GM18951 (cell line): ENCODE measurements around the gene CCDC57.
A peak's percentile ranks its signal among the peaks of the same experiment; 100 is the strongest.

Experiments
- POLR2A ChIP-seq: IDR thresholded peaks from 4 replicates; pipeline ENCODE4 v1.6.1; 2011; ENCODE audit warnings: mild to moderate bottlenecking; ENCODE audit not compliant: insufficient read length, insufficient read depth; ENCODE audit errors: extremely low read depth
- in situ Hi-C: fragments of 300-500 bp; cut with MboI; formaldehyde crosslinking; loops from one replicate; pipeline ENCODE4 v1.12.0; 2022; ENCODE audit warnings: low sequenced_read_pairs, mixed read lengths, inconsistent platforms; ENCODE audit not compliant: unreplicated experiment

CCDC57 gene

GRCh38 chr17:82235056-82235774, 22.6 kb upstream of the CCDC57 start:
- no peak for TF ChIP-seq POLR2A
- in situ Hi-C loops = no loop called here

GRCh38 chr17:82234211-82235055, 21.8 kb upstream of the CCDC57 start:
- no peak for TF ChIP-seq POLR2A
- in situ Hi-C loops = no loop called here

GRCh38 chr17:82232876-82233785, 20.5 kb upstream of the CCDC57 start:
- in situ Hi-C loops = no loop called here

GRCh38 chr17:82232322-82232820, 19.7 kb upstream of the CCDC57 start:
- no peak for TF ChIP-seq POLR2A
- in situ Hi-C loops = no loop called here

More at GRCh38 chr17:82232876-82233785, 20.5 kb upstream of the CCDC57 start:
- no peak for TF ChIP-seq POLR2A

GRCh38 chr17:82231562-82232321, 19.1 kb upstream of the CCDC57 start:
- in situ Hi-C loops = no loop called here
- TF ChIP-seq POLR2A = no peak

DNA sequence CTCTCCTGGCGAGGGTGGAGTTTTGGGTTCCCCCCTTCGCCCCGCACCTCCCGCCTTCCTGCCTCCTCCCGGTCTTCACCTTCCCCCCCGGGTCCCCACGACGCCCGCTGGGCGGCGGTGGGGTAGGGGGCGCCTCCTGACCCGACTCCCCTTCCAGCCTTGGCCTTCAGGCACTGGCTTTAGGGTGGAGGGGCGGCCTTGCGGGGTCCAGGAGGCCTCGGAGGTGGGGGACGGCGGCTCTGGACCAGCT, 18.6 kb upstream of the CCDC57 start:
- in situ Hi-C loops = no loop called here
- TF ChIP-seq POLR2A = no peak

- in situ Hi-C loops = no loop called here
- TF ChIP-seq POLR2A = no peak
These were observed 18.1 kb upstream of the CCDC57 start for GRCh38 chr17:82230609-82231311.

DNA sequence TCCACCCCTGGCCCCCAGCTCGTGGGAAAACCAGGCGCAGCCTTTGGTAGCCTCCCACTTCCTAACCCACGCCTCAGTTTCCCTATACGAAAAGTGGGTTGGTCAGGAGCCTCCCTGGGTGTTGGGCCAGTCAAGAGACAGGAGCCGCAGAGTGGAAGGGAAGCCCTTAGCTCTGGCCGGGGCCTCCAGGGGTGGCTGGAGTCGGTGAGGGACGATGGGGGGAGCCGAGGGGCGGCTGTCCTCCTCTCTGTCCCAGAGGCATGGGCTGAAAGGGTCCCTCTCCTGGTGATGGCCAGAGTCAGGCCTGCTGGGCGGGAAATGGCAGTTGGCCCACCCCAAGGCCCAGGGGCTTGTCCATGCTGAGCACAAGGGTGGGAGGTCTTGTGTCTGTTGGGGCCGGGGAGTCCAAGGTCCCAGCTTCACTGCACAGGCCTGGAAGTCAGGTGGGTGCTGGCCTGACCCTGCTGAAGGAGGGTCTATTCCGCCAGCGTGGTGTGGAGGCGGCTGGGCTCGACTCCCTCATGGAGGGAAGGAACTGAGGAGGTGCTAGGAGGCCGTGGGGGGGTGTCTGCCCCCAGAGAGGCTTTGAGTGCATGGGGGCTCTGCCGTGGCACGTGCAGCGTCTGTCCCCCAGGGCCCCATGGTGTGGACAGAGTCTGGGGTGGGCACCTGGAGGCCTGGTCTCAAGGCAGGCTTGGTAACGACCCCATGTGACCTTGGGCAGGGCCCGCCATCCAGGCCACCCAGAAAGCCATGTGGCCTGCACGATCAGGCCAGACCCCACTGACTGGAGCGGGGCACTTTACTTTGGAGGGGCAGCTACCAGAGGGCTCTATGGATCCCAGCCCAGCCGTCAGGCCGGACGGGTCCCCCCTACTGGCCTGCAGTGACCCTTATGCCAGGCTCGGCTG, 17.3 kb upstream of the CCDC57 start:
- in situ Hi-C loops = no loop called here
- TF ChIP-seq POLR2A = no peak

DNA sequence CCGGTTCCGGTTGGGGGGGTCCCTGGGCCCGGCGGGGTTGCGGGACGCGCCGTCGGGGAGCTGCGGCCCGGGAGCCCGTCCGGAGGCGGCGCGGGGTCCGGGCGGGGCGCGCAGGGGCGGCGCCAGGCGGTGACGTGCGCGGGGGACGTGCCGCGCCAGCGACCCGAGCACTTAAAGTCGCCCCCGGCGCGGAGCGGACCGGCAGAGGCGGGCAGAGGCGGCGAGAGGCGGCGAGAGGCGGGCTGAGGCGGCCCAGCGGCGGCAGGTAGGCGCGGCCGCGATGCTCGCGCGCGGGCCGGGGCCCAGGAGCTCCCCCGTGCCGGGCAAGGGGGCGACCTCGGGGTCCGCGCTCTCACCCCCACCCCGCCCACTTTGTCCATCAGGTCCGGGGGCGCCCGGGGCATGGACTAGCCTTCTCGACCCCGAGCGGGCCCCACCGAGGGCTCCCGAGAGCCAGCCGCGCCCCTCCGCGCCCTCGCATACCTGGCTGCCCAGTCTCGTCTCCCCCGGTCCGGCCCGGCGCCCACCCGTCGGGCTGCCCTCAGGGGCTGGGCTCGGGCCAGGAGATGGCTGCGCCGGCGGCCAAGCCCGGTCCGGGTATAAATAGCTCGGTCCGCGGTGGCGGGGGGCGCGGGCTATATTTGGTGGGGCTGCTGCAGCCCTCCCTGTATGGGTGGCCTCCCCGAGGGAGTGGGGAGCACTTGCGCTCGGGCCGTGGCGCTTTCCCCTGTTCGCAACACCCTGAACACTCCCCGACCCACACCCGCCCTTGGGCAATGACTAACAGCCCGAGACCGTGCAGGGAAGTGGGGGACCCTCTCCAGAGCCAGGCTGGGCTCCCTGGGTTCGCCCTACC, 16.4 kb upstream of the CCDC57 start, which contains the start of gene SLC16A3:
Gene SLC16A3 (plus strand): TSS at position 201 of the 856 bp plus-strand sequence. CDS start 6,967 bp downstream, outside the sequence.
- TF ChIP-seq POLR2A = peak; percentile 94
- in situ Hi-C loops = no loop called here

DNA sequence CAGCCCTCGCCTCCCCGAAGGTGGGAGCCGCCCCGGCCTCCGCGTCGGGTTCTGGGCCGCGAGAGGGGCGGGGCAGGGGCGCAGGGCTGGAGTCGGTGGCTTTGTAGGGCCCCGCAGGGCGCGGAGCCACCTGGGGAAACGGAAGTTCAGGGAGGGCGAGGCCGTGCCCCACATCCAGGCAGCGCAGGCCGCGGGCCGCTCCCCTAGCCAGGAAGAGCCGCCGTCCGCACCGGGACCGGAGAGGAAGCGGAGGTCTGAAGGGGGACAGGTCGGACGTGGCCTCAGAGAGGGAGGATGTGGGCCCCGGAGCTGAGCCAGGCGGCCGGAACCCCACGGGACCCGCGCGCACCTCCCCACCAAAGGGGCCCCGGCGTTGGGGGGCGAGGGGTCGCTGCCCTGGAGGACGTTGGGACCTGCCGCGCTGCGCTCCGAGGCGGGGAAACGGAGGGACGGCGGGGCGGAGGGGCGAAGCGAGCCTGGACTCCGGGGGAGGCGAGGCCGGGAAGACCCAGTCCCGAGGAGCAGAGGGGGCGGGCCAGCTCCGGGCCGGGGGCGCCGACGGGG, 15.7 kb upstream of the CCDC57 start:
- in situ Hi-C loops = no loop called here

More for the DNA sequence above, 15.7 kb upstream of the CCDC57 start:
- TF ChIP-seq POLR2A = peak; percentile 33
